Stimulated activated naive CD8-positive, alpha-beta T cell treated with anti-CD3 and anti-CD28 coated beads, Interleukin-15, Interleukin-2, amounts not matched to agents 100 ng/mL and 50 ng/mL, for 24 hours (primary cell): ENCODE data around the gene GHRL.
"Not testable (repeated sequence)": the region's sequence is repeated elsewhere in the genome, so short reads cannot be mapped to it uniquely, and the experiment has no call there.

Experiments
- H3K27ac Mint-ChIP-seq: one replicate; pipeline ENCODE4 v1.8.0; 2021; ENCODE audit warnings: mild to moderate bottlenecking, mixed read lengths
- H3K27me3 Mint-ChIP-seq: one replicate; pipeline ENCODE4 v1.8.0; 2021; ENCODE audit warnings: mixed read lengths
- H3K36me3 Mint-ChIP-seq: one replicate; pipeline ENCODE4 v1.8.0; 2021; ENCODE audit warnings: low read depth, mixed read lengths
- H3K4me1 Mint-ChIP-seq: one replicate; pipeline ENCODE4 v1.8.0; 2021; ENCODE audit warnings: low read depth, mixed read lengths
- H3K4me3 Mint-ChIP-seq: one replicate; pipeline ENCODE4 v1.8.0; 2021; ENCODE audit warnings: mild to moderate bottlenecking, mixed read lengths
- H3K9me3 Mint-ChIP-seq: one replicate; pipeline ENCODE4 v1.8.0; 2021; ENCODE audit warnings: mixed read lengths

Gene GHRL

DNA sequence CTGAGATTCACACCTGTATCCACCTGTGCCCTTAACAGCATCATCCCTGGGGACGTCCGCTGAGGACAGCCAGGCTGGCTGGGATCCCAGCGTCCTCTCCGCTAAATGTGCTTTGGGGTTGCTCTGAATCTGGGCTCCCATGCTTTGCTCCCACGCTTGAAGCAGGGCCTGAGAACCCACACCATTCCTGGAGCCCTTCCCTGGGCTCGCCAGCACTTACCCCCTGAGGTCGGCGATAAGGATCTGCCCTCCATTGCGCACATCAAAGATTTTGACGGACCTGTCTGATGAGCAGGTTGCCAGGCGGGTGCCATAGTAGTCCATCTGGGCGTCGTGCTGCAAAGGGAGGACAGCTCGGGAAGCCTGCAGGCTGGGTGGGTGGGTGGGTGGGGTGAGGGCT lies 22.4 kb upstream of the GHRL start:
- H3K4me1 Mint-ChIP-seq = peaks cover 18% of the 10 kb centered on the region
- no peaks in the 10 kb centered on the region for H3K27me3 Mint-ChIP-seq
- H3K27ac Mint-ChIP-seq = no peak overlapping the region
- H3K4me3 Mint-ChIP-seq = no peak overlapping the region
- no peaks in the 10 kb centered on the region for H3K9me3 Mint-ChIP-seq
- H3K36me3 Mint-ChIP-seq = peaks cover 42% of the 10 kb centered on the region

DNA sequence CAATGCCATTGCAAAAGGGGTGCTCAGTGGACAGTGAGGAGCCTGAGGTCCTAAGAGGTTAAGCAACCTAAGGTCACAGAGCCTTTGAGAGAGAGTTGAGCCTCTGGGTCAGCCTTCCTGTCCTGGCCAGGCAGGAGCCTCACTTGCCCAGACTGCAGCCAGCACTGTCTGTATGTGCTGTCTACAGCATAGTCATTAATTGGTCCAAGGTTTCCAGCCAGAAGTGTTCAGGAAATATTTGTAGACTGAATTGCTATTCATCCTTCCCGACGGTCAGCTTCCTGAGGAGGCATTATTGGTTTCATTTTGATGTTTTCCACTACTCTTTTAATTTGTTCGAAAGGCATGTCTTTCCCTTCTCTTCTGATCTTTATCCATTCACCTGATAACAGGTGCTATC lies 20.1 kb upstream of the GHRL start:
- no peak overlapping the region for H3K27ac Mint-ChIP-seq
- peaks cover 54% of the 10 kb centered on the region for H3K36me3 Mint-ChIP-seq
- no peak overlapping the region for H3K4me3 Mint-ChIP-seq
- H3K9me3 Mint-ChIP-seq = no peaks in the 10 kb centered on the region
- H3K4me1 Mint-ChIP-seq = peaks cover under 1% of the 10 kb centered on the region
- no peaks in the 10 kb centered on the region for H3K27me3 Mint-ChIP-seq

DNA sequence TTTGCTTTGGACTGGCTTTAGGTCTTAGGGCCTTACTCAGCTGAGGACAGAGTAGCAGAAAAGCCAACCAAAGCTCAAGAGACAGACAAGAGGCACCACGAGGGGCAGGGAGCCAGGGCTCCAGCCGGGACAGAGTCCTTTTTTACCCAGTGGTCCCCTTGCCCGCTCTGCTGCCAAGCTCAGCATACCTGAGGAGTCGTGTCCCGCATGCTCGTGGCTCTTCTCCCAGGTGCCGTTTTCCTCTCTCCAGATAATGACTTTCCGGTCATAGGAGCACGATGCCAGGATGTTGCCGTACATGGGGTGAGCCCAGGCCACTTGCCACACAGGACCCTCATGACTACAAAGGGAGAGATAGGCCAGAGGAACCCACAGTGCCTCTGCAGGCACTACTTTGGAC lies 19.6 kb upstream of the GHRL start:
- Mint-ChIP-seq H3K36me3 (peaks cover 56% of the 10 kb centered on the region), H3K4me1 (no peaks in the 10 kb centered on the region)

DNA sequence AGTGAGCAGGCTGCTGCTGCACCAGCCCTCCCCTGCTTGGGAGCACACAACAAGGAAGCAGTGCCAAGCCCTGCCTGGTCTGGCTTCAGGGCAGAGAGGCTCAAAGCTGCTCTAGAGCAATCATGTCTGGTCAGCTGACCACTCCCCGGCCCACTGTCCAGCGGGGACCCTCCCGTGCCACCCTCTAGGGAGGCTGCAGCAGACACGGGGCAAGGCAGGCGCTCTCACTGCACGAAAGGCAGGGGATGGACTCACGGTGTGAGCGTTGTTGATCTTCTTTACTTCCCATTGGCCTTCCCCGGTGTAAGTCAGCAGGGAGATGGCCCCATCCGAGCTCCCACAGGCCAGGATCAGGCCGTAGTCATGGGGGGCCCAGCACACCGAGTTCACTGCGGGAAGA lies 19.0 kb upstream of the GHRL start:
- Mint-ChIP-seq H3K27ac (peak overlapping the region; percentile 33), H3K9me3 (no peaks in the 10 kb centered on the region), H3K36me3 (peaks cover 61% of the 10 kb centered on the region), H3K4me1 (no peaks in the 10 kb centered on the region), H3K4me3 (no peak overlapping the region), H3K27me3 (no peaks in the 10 kb centered on the region)

More for the DNA sequence above, 19.6 kb upstream of the GHRL start:
- Mint-ChIP-seq H3K9me3 (no peaks in the 10 kb centered on the region), H3K27me3 (no peaks in the 10 kb centered on the region), H3K27ac (no peak overlapping the region), H3K4me3 (no peak overlapping the region)

DNA sequence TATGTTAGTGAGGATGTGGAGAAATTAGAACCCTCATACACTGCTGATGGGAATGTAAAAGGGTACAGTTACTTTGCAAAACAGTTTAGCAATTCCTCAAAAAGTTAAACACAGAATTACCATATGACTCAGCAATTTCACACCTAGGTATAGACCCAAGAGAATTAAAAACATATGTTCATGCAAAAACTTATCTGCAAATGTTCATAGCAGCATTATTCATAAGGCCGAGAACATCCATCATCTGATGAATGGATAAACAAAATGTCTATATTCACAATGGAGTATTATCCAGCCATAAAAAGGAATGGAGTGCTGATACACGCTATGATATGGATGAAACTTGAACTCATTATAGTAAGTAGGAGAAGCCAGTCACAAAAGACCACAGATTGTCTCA lies 17.8 kb upstream of the GHRL start:
- Mint-ChIP-seq H3K27ac (no peak overlapping the region), H3K27me3 (no peaks in the 10 kb centered on the region), H3K36me3 (peaks cover 72% of the 10 kb centered on the region), H3K4me3 (no peak overlapping the region), H3K4me1 (no peaks in the 10 kb centered on the region), H3K9me3 (no peaks in the 10 kb centered on the region)

DNA sequence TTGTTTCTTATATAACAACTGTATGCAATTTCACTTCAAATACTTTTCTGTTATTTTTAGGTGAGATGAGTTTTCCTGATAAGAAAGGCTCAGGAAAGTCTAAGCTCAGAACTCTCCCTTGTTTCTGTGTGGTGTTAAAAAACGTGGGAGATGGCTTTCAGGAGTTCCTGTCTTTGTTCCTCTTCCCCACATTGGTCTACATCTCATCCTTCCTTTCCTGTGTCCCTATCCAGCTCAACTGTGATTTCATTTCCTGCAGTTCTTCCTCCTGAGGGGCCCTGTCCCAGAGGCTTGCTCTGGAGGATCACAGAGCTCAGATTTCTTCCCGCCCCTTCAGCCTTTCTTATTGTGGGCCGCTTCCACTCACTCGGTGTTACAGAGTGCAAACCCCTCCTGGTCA lies 17.0 kb upstream of the GHRL start:
- Mint-ChIP-seq H3K27ac (peak overlapping the region; percentile 41), H3K27me3 (no peaks in the 10 kb centered on the region), H3K4me1 (no peaks in the 10 kb centered on the region), H3K9me3 (no peaks in the 10 kb centered on the region), H3K4me3 (no peak overlapping the region), H3K36me3 (peaks cover 77% of the 10 kb centered on the region)

DNA sequence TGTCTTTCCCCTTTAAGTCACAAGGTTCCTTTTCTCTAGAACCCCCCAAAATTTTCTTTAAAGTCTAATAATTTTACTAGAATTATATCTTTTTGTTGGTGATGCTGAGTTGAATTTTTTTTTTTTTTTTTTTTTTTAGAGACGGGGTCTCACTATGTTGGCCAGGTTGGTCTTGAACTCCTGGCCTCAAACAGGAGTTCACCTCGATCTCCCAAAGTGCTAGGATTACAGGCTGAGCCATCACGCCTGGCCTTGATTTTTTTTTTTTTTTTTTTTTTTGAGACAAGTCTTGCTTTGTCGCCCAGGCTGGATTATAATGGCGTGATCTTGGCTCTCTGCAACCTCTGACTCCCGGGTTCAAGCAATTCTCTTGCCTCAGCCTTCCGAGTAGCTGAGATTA lies 15.9 kb upstream of the GHRL start:
- Mint-ChIP-seq H3K36me3 (peaks cover 77% of the 10 kb centered on the region), H3K27me3 (no peaks in the 10 kb centered on the region), H3K4me1 (no peaks in the 10 kb centered on the region), H3K9me3 (no peaks in the 10 kb centered on the region), H3K27ac (no peak overlapping the region), H3K4me3 (no peak overlapping the region)

DNA sequence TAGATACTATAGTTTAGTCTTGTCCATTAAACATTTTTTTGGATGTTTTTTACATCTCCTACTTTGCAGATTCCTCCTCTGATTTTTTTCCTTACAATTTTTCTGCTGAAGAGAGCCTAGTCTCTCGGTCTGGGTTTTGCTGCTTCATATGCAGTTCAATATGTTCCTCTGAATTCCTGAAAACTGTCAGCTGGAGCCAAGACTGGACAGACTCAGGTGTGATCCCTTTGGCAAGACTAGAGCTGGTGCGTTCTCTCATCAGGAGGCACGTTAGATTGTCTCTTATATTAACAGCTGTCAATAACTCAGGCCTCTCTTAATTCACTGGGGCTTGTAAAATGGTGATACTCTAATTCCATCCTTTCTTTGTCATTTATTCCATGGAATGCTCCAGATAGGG lies 13.4 kb upstream of the GHRL start:
- Mint-ChIP-seq H3K36me3 (peaks cover 85% of the 10 kb centered on the region), H3K9me3 (no peaks in the 10 kb centered on the region), H3K27ac (peak overlapping the region; percentile 65), H3K4me3 (no peak overlapping the region), H3K27me3 (no peaks in the 10 kb centered on the region), H3K4me1 (peaks cover 2% of the 10 kb centered on the region)

DNA sequence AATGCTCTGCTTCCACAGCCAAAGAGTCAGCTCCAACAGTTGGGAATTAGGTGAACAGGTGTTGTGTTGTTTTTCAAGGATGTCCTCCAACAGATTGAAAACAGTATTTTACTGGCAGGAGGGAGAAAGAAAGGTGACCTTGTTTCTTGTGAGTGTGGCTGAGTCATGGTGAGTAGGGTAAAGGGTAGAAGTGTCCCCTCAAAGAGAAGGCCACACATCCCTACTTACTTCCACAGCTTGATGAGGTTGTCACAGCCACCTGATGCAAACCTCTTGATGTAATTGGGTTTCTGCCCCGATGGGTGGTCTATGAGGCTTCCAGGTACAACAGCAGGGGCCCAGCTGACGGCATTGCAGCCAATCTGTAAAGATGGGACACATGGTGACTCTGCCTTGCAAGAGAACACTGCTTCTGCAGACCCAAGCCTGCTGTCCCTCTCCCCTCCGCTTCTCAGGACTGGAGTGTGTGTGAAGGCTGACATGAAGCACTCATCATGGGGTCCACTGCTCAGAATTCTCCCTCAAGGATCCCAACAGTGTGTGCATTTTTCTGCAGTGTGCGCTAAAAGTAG lies 12.7 kb upstream of the GHRL start:
- Mint-ChIP-seq H3K36me3 (peaks cover 84% of the 10 kb centered on the region), H3K9me3 (no peaks in the 10 kb centered on the region), H3K4me3 (no peak overlapping the region), H3K27me3 (no peaks in the 10 kb centered on the region), H3K4me1 (peaks cover 6% of the 10 kb centered on the region), H3K27ac (no peak overlapping the region)

DNA sequence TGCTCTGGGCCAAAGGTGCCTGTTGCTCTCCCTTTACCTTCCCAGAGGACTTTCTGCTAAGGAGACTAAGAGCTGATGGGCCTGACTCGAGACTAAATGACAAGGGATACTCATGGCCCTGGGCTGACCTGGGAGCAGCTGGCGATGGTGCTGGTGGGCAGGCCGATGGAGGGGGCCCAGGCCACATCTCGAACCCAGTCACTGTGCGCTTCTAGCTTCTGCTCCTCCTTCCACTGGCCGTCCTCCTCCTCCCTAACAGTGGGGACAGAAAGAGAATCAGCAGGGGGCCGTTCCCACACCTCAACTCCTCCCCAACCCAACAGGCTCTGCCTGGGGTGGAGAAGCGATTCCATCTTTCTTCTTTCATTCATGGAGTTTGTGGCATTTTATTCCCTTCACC lies 12.2 kb upstream of the GHRL start:
- peaks cover 82% of the 10 kb centered on the region for H3K36me3 Mint-ChIP-seq
- no peaks in the 10 kb centered on the region for H3K27me3 Mint-ChIP-seq
- no peak overlapping the region for H3K27ac Mint-ChIP-seq
- H3K9me3 Mint-ChIP-seq = no peaks in the 10 kb centered on the region
- H3K4me3 Mint-ChIP-seq = no peak overlapping the region
- H3K4me1 Mint-ChIP-seq = peaks cover 9% of the 10 kb centered on the region

DNA sequence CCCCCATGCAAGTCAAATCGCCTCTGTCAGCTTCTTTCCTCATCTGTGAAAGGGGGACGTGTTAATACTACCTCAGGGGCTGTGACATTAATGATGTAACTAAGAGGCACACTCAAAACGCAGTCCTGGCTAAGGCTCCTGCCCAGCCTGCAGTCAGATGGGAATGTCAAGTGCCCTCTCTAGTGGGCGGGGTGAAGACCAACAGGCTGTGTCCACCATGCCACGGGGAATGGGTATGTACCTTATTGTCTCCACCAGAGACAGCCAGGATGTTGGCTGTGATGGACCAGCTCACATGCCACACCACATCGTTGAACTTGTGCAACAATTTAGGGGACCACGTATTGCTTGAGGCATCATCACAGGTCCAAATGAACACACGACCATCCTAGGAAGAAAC lies 11.0 kb upstream of the GHRL start:
- no peaks in the 10 kb centered on the region for H3K9me3 Mint-ChIP-seq
- H3K4me3 Mint-ChIP-seq = no peak overlapping the region
- no peaks in the 10 kb centered on the region for H3K27me3 Mint-ChIP-seq
- H3K4me1 Mint-ChIP-seq = peaks cover 21% of the 10 kb centered on the region
- peaks cover 84% of the 10 kb centered on the region for H3K36me3 Mint-ChIP-seq
- no peak overlapping the region for H3K27ac Mint-ChIP-seq

DNA sequence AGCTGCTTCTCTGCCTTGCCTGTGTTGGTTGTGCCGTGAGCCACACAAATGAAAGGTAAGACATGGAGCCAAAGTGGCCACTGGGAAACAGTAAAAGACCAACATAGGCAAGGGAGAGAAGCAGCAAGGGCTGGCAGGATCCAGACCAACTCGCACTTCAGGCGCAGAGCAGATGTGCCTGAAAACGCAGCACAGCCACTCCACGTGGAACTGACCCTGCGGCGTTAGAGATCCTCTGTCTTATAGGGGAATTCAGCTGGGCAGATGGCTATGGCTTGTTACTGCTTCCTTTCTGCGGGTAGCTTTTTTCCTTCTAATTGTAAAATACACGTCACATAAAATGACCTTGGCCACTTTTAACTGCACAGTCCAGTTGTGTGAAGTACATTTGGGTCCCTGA lies 10.4 kb upstream of the GHRL start:
- Mint-ChIP-seq H3K4me1 (peaks cover 21% of the 10 kb centered on the region), H3K36me3 (peaks cover 81% of the 10 kb centered on the region), H3K27ac (no peak overlapping the region), H3K4me3 (no peak overlapping the region), H3K27me3 (no peaks in the 10 kb centered on the region), H3K9me3 (no peaks in the 10 kb centered on the region)

DNA sequence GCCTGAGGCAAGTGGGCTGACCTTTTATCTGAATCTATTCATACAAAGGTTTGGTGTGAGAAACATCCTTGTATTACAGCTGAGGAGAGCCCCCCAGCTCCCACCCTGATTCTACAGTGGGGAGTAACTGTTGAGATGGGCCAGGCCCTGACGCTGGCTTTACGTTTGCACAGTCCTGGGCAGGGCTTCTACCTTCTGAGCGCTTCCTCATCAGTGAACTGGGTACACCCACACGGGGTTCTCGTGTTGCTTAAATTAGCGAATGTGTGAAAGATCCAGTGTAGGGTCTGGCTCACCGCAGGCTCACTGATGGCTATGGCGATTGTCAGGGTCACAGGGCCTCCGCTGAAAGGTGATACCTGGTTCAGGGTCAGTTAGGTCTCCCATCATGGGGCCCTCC lies 7.3 kb upstream of the GHRL start:
- no peaks in the 10 kb centered on the region for H3K27me3 Mint-ChIP-seq
- H3K27ac Mint-ChIP-seq = peak overlapping the region; percentile 45
- H3K9me3 Mint-ChIP-seq = no peaks in the 10 kb centered on the region
- peaks cover 21% of the 10 kb centered on the region for H3K4me1 Mint-ChIP-seq
- peaks cover 68% of the 10 kb centered on the region for H3K36me3 Mint-ChIP-seq
- no peak overlapping the region for H3K4me3 Mint-ChIP-seq

DNA sequence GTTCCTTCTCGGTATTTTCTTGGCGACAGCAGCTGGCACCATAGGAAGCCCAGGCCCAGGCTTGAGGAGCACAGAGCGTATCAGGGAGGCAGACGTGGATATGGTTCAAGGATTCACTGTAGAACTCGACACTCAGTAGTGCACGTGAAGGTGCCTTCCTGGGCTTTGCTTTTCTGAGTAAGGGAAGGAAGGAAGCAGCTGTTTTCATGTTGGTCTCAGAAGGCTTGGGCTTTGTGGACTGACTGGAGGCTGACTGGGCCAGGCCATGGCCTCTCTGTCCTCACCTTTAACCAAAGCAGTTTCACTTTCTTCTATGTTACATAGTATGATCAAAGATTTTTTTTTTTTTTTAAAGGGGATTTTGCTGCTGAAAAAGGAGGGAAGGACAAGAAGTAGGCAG lies 6.9 kb upstream of the GHRL start:
- Mint-ChIP-seq H3K4me1 (peaks cover 21% of the 10 kb centered on the region), H3K4me3 (no peak overlapping the region), H3K9me3 (no peaks in the 10 kb centered on the region), H3K27me3 (no peaks in the 10 kb centered on the region), H3K27ac (peak overlapping the region; percentile 45), H3K36me3 (peaks cover 68% of the 10 kb centered on the region)

DNA sequence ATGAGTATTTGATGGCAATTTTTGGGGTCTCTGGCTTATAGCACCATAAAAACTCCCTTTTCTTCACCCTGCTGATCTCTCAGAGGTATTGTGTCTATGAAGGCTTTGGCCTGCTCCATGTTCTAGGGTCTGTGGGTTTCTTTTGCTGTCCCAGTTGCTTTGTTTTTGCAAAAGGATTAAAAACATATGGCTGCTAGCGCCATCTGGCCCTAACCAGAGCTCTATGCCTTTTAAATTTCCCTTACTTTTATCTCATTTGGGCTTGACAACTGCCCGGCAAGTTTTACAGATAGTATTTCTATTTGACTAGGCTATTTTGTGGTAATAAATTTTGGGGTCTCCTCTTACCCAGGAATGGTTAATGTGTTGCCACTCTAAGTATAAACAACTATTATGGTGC lies 6.4 kb upstream of the GHRL start:
- Mint-ChIP-seq H3K9me3 (no peaks in the 10 kb centered on the region), H3K36me3 (peaks cover 69% of the 10 kb centered on the region), H3K4me3 (no peak overlapping the region), H3K27ac (peak overlapping the region; percentile 45), H3K4me1 (peaks cover 23% of the 10 kb centered on the region), H3K27me3 (no peaks in the 10 kb centered on the region)

DNA sequence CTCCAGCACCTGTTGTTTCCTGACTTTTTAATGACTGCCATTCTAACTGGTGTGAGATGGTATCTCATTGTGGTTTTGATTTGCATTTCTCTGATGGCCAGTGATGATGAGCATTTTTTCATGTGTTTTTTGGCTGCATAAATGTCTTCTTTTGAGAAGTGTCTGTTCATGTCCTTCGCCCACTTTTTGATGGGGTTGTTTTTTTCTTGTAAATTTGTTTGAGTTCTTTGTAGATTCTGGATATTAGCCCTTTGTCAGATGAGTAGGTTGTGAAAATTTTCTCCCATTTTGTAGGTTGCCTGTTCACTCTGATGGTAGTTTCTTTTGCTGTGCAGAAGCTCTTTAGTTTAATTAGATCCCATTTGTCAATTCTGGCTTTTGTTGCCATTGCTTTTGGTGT lies 5.3 kb upstream of the GHRL start:
- not testable (repeated sequence) for H3K4me3 Mint-ChIP-seq, H3K27me3 Mint-ChIP-seq, H3K9me3 Mint-ChIP-seq, H3K27ac Mint-ChIP-seq
- Mint-ChIP-seq H3K4me1 (peaks cover 29% of the 10 kb centered on the region), H3K36me3 (peaks cover 63% of the 10 kb centered on the region)
